K562 (cell line): ENCODE data around the gene PPCDC. TPM values are rescaled to one million over a fixed set of nuclear protein-coding genes. Genes with fewer than 3 reads are reported as not detected.

Experiments used
- ETV6 ChIP-seq, 3 experiments: fragments of 150-350 bp in 1 of 3; sonication (generic) in 1 of 3; formaldehyde crosslinking in 1 of 3; IDR thresholded peaks; 2 replicates each; pipeline versions ENCODE4 v1.6.1 to v1.8.0; 2014 to 2022; ENCODE audit warnings: borderline replicate concordance in 2 of 3, low read depth in 2 of 3, antibody characterized with exemption in 1 of 3, low read length in 1 of 3, mild to moderate bottlenecking in 1 of 3, missing genetic modification reagents in 1 of 3
- FOXK1 ChIP-seq: sonication (generic); formaldehyde crosslinking; IDR thresholded peaks from 2 replicates; pipeline ENCODE4 v1.8.0; 2022; ENCODE audit warnings: missing genetic modification reagents, mild to moderate bottlenecking, borderline replicate concordance
- GTF2E2 ChIP-seq: fragments of 200-800 bp; sonication (Bioruptor generic); IDR thresholded peaks from 2 replicates; pipeline ENCODE4 v1.6.1; 2016; ENCODE audit warnings: missing genetic modification characterization, missing compliant biosample characterization
- JUNB ChIP-seq: fragments of 450-650 bp; formaldehyde crosslinking; conservative IDR thresholded peaks from 2 replicates; pipeline ENCODE4 v1.4.0; 2020; ENCODE audit warnings: mild to moderate bottlenecking
- MEF2D ChIP-seq: conservative IDR thresholded peaks from 2 replicates; pipeline ENCODE4 v1.6.1; 2016; ENCODE audit warnings: low read depth, missing genetic modification characterization, missing compliant biosample characterization
- NFATC3 ChIP-seq: fragments of 450-650 bp; IDR thresholded peaks from 2 replicates; pipeline ENCODE4 v1.6.1; 2017; ENCODE audit warnings: mild to moderate bottlenecking
- PCBP1 ChIP-seq: fragments of 200-400 bp; formaldehyde crosslinking; IDR thresholded peaks from 2 replicates; pipeline ENCODE4 v1.6.1; 2018; ENCODE audit warnings: mild to moderate bottlenecking, low read depth, low read length; ENCODE audit not compliant: poor library complexity, severe bottlenecking
- POLR2B ChIP-seq: fragments of 450-650 bp; IDR thresholded peaks from 2 replicates; pipeline ENCODE4 v1.6.1; 2018; ENCODE audit warnings: low read depth; ENCODE audit not compliant: partially characterized antibody
- RBM39 ChIP-seq: fragments of 200-400 bp; formaldehyde crosslinking; optimal IDR thresholded peaks from 2 replicates; pipeline ENCODE3; 2018; ENCODE audit warnings: low read depth, low read length
- RHOXF2B ChIP-seq: fragments of 250-450 bp; sonication (Bioruptor Pico); conservative IDR thresholded peaks from 2 replicates; pipeline ENCODE4 v1.5.1; 2021
- SIRT6 ChIP-seq: IDR thresholded peaks from one replicate; pipeline ENCODE4 v1.6.1; 2012; ENCODE audit warnings: low read depth, mild to moderate bottlenecking, control low read depth, inconsistent platforms, low read length, moderate library complexity
- ZNF165 ChIP-seq: fragments of 250-450 bp; sonication (Bioruptor Pico); IDR thresholded peaks from 2 replicates; pipeline ENCODE4 v1.4.0; 2020; ENCODE audit warnings: borderline replicate concordance
- ZNF175 ChIP-seq: fragments of 200-800 bp; sonication (Bioruptor generic); IDR thresholded peaks from 2 replicates; pipeline ENCODE4 v1.6.1; 2016; ENCODE audit warnings: low read depth, mild to moderate bottlenecking, missing genetic modification characterization, missing compliant biosample characterization
- ZNF589 ChIP-seq: fragments of 200-800 bp; sonication (Bioruptor generic); IDR thresholded peaks from 2 replicates; pipeline ENCODE4 v1.6.1; 2016; ENCODE audit warnings: low read depth, missing genetic modification characterization, missing compliant biosample characterization
- ZNF695 ChIP-seq: fragments of 450-650 bp; formaldehyde crosslinking; IDR thresholded peaks from 2 replicates; pipeline ENCODE4 v1.4.0; 2020; ENCODE audit warnings: mild to moderate bottlenecking, moderate library complexity
- ZNF75A ChIP-seq: fragments of 450-650 bp; formaldehyde crosslinking; IDR thresholded peaks from 2 replicates; pipeline ENCODE4 v1.4.0; 2020; ENCODE audit warnings: mild to moderate bottlenecking
- polyA plus RNA-seq, 8 experiments: library from polyadenylated mRNA; depleted of rRNA in 4 of 8; stranded (reverse) in 5 of 8; unstranded in 3 of 8; fragments of >200 nt; fragmentation: Nextera tagmentation in 2 of 8; fragmentation: Illumina TruSeq in 1 of 8; extraction: Ambion mirVana in 2 of 8; extraction: Trizol in 1 of 8; gene quantifications; 2 replicates each; pipeline versions ENCODE4 v1.2.1 to v1.2.3, GENCODE V29; 2011 to 2014; ENCODE audit warnings: inconsistent platforms in 1 of 8, missing spikeins in 1 of 8
- total RNA-seq, 7 experiments: library from RNA; depleted of rRNA in 6 of 7; stranded (reverse); fragments of >200 nt in 6 of 7; fragmentation: Illumina TruSeq in 2 of 7; extraction: Trizol in 2 of 7; gene quantifications; 2 replicates each; pipeline versions ENCODE4 v1.2.1 to v1.2.3, GENCODE V29; 2011 to 2021; ENCODE audit warnings: low replicate concordance in 1 of 7
- TF ChIP-seq, protein P1 (sequence below): fragments of 450-650 bp; conservative IDR thresholded peaks from 2 replicates; pipeline ENCODE4 v1.6.1; 2016; ENCODE audit warnings: missing genetic modification characterization, low read depth, mild to moderate bottlenecking, control low read depth, missing compliant biosample characterization
- TF ChIP-seq, protein P2 (sequence below): sonication (generic); formaldehyde crosslinking; IDR thresholded peaks from 2 replicates; pipeline ENCODE4 v1.8.1; 2022; ENCODE audit warnings: missing genetic modification reagents
- TF ChIP-seq, protein P3 (sequence below): fragments of 450-650 bp; IDR thresholded peaks from 2 replicates; pipeline ENCODE4 v1.6.1; 2016; ENCODE audit warnings: antibody characterized with exemption

The PPCDC gene
- total and polyA plus RNA-seq, 9 of the 15 experiments (the other 6 are each of a cell fraction or from before 2014, with no cell fraction given): 10.9 to 53.6 (median 16.7) TPM

DNA sequence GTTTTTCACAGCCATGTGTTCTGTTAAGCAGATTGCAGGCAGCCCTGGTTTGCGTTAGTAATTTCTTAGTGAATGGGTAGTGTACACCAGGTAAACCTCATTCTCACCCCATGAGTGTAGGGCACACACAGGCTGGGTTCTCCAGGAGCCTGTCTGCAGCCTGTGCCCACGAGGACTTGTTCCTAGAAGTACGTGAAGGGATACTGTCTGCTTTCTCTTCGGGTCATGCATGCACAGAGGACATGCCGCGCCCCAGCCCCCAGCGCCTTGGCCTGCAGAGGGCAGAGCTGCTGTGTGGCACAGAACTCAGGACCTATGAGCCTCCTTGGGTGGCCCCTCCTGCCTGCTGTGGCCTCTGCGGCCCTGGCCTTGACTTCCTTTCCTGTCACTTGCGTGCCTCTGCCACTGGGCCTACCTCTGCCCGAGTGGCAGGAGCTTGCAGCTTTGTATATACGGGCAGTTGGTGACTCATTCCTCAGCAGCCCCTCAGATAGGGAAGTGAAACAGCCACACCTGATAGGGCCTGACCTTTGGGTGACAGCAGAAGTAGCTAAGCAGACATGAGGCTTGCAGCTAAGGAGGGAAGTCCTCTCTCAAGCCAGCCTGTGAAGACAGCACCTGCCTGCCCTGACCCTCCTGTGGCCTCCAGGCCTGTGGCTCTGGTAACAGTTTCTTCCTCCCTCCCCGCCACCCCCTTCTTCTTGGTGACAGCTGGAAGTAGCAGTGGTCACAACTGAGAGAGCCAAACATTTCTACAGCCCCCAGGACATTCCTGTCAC, 19.5 kb downstream of the PPCDC start (continued):
- TF ChIP-seq NFATC3 (no peak), RBM39 (no peak), POLR2B (no peak), GTF2E2 (tag) (no peak), ZNF165 (no peak), ZNF75A (CRISPR knock-in tag) (no peak), ZNF695 (CRISPR knock-in tag) (no peak), RHOXF2B (CRISPR knock-in tag) (no peak), ZNF175 (no peak), FOXK1 (CRISPR knock-in tag) (no peak), ETV6 (IDR thresholded peaks at IDR 0.05; ENCODE audit: borderline replicate concordance in 1 of 2, low read depth in 2 of 2, low read length in 1 of 2) (no peak), ETV6 (CRISPR knock-in tag; IDR thresholded peaks at IDR 0.05; ENCODE audit: borderline replicate concordance) (no peak), ZNF589 (CRISPR knock-in tag) (peak; percentile 82; the same call in 1 of the 2 replicates), MEF2D (no peak; the same call in 1 of the 2 replicates), SIRT6 (no peak), JUNB (CRISPR knock-in tag) (peak; percentile 62; the same call in 1 of the 2 replicates), PCBP1 (no peak)
- TF ChIP-seq, protein P1, sequence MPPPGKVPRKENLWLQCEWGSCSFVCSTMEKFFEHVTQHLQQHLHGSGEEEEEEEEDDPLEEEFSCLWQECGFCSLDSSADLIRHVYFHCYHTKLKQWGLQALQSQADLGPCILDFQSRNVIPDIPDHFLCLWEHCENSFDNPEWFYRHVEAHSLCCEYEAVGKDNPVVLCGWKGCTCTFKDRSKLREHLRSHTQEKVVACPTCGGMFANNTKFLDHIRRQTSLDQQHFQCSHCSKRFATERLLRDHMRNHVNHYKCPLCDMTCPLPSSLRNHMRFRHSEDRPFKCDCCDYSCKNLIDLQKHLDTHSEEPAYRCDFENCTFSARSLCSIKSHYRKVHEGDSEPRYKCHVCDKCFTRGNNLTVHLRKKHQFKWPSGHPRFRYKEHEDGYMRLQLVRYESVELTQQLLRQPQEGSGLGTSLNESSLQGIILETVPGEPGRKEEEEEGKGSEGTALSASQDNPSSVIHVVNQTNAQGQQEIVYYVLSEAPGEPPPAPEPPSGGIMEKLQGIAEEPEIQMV: no peak
- TF ChIP-seq, protein P2, sequence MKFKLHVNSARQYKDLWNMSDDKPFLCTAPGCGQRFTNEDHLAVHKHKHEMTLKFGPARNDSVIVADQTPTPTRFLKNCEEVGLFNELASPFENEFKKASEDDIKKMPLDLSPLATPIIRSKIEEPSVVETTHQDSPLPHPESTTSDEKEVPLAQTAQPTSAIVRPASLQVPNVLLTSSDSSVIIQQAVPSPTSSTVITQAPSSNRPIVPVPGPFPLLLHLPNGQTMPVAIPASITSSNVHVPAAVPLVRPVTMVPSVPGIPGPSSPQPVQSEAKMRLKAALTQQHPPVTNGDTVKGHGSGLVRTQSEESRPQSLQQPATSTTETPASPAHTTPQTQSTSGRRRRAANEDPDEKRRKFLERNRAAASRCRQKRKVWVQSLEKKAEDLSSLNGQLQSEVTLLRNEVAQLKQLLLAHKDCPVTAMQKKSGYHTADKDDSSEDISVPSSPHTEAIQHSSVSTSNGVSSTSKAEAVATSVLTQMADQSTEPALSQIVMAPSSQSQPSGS (CRISPR knock-in tag): no peak
- TF ChIP-seq, protein P3, sequence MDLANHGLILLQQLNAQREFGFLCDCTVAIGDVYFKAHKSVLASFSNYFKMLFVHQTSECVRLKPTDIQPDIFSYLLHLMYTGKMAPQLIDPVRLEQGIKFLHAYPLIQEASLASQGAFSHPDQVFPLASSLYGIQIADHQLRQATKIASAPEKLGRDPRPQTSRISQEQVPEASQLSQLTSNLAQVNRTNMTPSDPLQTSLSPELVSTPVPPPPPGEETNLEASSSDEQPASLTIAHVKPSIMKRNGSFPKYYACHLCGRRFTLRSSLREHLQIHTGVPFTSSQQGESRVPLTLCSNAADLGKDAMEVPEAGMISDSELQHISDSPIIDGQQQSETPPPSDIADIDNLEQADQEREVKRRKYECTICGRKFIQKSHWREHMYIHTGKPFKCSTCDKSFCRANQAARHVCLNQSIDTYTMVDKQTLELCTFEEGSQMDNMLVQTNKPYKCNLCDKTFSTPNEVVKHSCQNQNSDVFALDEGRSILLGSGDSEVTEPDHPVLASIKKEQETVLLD: no peak
